ENCODE results near the gene HOXB8.

GRCh38 chr17:48622857-48623256 lies 7.8 kb upstream of the HOXB8 start:
- TF ChIP-seq, protein P1, sequence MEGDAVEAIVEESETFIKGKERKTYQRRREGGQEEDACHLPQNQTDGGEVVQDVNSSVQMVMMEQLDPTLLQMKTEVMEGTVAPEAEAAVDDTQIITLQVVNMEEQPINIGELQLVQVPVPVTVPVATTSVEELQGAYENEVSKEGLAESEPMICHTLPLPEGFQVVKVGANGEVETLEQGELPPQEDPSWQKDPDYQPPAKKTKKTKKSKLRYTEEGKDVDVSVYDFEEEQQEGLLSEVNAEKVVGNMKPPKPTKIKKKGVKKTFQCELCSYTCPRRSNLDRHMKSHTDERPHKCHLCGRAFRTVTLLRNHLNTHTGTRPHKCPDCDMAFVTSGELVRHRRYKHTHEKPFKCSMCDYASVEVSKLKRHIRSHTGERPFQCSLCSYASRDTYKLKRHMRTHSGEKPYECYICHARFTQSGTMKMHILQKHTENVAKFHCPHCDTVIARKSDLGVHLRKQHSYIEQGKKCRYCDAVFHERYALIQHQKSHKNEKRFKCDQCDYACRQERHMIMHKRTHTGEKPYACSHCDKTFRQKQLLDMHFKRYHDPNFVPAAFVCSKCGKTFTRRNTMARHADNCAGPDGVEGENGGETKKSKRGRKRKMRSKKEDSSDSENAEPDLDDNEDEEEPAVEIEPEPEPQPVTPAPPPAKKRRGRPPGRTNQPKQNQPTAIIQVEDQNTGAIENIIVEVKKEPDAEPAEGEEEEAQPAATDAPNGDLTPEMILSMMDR (IDR thresholded peaks at IDR 0.05), result no peak
- TF ChIP-seq ZFX (IDR thresholded peaks at IDR 0.05; ENCODE audit: borderline replicate concordance), result no peak

Measured in 22Rv1 (cell line).